Epithelial cell of proximal tubule (primary cell): ENCODE measurements around the gene ITGA2. TPM values are rescaled to one million over a fixed set of nuclear protein-coding genes. Genes with fewer than 3 reads are reported as not detected.

Experiments used
- DNase-seq: peaks from one replicate; pipeline ENCODE4 v3.0.0-alpha.2; 2011; ENCODE audit warnings: low read depth
- H3K4me3 ChIP-seq: 2 replicates; pipeline ENCODE4 v1.5.1; 2011; ENCODE audit warnings: low read depth, mild to moderate bottlenecking, low read length
- total RNA-seq: library from RNA; depleted of rRNA; stranded (reverse); fragments of >200 nt; gene quantifications from 2 replicates; pipeline ENCODE4 v1.2.3, GENCODE V29; 2015
- TF ChIP-seq, protein P1 (sequence below): conservative IDR thresholded peaks from 2 replicates; pipeline ENCODE4 v1.5.1; 2012; ENCODE audit warnings: low read depth, mild to moderate bottlenecking, low read length

Gene ITGA2
- total RNA-seq, 1 donor from 2014 or later: 28.1 TPM

- H3K4me3 ChIP-seq: no peak overlapping the region
- no peak for DNase-seq
- TF ChIP-seq, protein P1, sequence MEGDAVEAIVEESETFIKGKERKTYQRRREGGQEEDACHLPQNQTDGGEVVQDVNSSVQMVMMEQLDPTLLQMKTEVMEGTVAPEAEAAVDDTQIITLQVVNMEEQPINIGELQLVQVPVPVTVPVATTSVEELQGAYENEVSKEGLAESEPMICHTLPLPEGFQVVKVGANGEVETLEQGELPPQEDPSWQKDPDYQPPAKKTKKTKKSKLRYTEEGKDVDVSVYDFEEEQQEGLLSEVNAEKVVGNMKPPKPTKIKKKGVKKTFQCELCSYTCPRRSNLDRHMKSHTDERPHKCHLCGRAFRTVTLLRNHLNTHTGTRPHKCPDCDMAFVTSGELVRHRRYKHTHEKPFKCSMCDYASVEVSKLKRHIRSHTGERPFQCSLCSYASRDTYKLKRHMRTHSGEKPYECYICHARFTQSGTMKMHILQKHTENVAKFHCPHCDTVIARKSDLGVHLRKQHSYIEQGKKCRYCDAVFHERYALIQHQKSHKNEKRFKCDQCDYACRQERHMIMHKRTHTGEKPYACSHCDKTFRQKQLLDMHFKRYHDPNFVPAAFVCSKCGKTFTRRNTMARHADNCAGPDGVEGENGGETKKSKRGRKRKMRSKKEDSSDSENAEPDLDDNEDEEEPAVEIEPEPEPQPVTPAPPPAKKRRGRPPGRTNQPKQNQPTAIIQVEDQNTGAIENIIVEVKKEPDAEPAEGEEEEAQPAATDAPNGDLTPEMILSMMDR: no peak
These were observed 48.1 kb downstream of the ITGA2 start for GRCh38 chr5:53037141-53037859.

DNA sequence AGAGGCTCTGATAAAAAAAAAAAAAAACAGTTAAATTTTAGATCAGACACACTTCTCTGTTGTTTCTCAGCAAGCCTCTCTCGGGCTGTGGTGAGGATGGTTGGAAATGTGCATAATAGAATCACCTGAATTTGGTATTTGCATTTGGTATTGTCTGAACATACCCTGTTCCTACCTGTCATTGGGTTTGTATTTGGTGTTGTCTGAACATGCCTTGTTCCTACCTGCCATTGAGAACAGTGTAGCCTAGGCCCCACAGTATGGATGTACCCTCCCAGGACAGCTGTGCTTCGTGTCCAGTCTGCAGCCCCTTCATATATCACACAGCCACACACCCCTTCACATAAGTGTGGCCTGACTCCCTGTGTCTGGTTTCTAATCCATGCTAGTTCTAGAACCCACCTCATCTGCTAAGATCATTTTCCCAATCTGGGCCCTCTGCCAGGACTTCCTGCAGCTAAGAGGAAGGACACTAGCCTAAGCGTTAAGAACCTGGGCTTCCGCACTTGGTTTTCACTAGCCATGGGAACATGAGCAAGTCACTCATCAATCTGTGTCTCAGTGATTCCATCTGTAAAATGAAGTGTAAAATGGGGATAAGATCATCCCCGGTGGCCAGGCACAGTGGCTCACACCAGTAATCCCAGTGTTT, 49.2 kb downstream of the ITGA2 start:
- no peak for DNase-seq
- no peak overlapping the region for H3K4me3 ChIP-seq
- TF ChIP-seq, protein P1: no peak

GRCh38 chr5:53039855-53040254, 50.7 kb downstream of the ITGA2 start:
- no peak overlapping the region for H3K4me3 ChIP-seq
- TF ChIP-seq, protein P1: no peak
- DNase-seq: no peak

GRCh38 chr5:53041071-53041692, 52.0 kb downstream of the ITGA2 start:
- TF ChIP-seq, protein P1: no peak

DNA sequence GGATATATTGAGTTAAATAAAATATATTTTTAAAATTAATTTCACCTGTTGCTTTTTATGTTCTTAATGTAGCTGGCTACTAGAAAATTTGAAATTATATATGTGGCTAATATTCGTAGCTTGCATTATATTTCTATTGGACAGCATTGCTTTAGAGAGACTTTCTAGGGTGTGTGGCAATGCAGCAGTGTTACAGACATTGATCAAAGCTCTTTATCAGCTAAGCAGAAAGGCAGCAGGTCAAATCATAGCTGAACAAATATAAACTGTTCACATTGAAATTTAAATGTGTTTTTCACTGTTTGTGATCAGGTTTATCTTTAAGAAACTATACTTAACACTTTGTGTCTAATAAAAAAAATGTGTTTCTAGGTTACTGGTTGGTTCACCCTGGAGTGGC, 52.6 kb downstream of the ITGA2 start:
- no peak overlapping the region for H3K4me3 ChIP-seq
- DNase-seq: no peak
- TF ChIP-seq, protein P1: no peak

More at GRCh38 chr5:53041071-53041692, 52.0 kb downstream of the ITGA2 start:
- H3K4me3 ChIP-seq: no peak overlapping the region
- no peak for DNase-seq

GRCh38 chr5:53045263-53045662, 56.1 kb downstream of the ITGA2 start:
- H3K4me3 ChIP-seq: no peak overlapping the region
- no peak for DNase-seq
- TF ChIP-seq, protein P1: no peak
